ENCODE measurements around the gene CAB39. TPM values are rescaled to one million over a fixed set of nuclear protein-coding genes. Genes with fewer than 3 reads are reported as not detected.

CAB39 gene
- polyA plus RNA-seq, 1 donor from 2014 or later: 118 TPM

DNA sequence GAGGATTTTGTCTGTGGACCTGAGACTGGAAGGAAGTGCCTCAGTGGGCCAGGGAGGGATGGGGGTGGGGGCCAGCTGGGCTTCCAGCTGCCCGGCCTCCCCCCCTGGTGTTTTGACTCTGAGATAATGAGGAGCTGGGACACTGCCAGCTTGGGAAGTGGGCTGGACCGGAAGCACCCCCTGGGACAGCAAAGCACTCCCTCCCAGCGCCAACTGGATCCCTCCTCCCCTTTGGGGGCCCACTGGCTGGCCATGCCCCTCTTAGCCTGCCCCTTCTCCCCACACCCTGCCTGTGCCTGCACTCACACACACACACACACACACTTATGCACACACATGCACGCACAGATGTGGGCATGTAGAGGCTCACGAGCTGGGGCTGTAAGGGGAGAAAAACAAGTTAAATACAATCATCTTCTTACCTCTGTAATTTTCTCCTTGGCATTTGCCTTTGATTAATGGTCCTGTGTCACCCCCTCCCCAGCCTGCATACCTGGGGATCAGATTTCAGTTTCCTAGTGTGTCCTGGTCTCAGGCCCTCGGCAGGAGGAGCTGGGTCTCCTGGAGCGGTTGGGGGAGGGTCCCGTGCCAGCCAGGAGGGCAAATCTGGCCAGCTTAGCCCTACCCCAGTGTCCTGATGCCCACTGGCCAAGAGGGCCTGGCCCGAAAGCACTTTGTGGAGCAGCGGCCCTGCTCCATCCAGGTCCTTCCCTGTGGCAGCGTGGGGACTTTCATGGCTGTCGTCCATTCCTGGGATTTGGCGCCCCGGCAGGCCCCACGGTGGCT is 155.7 kb downstream of the CAB39 start:
- peak overlapping the region; percentile 55 for H3K4me3 ChIP-seq (ENCODE audit: low read length)
- no peaks in the 10 kb centered on the region for H3K27me3 ChIP-seq (ENCODE audit: insufficient read depth, low read depth, low read length)
- peak overlapping the region; percentile 56 for H3K4me2 ChIP-seq (ENCODE audit: low read length)
- H3K9ac ChIP-seq (ENCODE audit: low read length): peak overlapping the region; percentile 60
- no peaks in the 10 kb centered on the region for H3K9me2 ChIP-seq (ENCODE audit: insufficient read depth, low read length)
- no peaks in the 10 kb centered on the region for H3F3A ChIP-seq (ENCODE audit: insufficient read depth, low read length, poor library complexity, severe bottlenecking)
- no peaks in the 10 kb centered on the region for H3K9me3 ChIP-seq (ENCODE audit: low read length)
- no peaks in the 10 kb centered on the region for H4K20me1 ChIP-seq (ENCODE audit: insufficient read depth)
- H3K36me3 ChIP-seq (ENCODE audit: insufficient read depth, low read length): no peaks in the 10 kb centered on the region
- no peak overlapping the region for H2AFZ ChIP-seq (ENCODE audit: low read depth, low read length)
- TF ChIP-seq CTCF (IDR thresholded peaks at IDR 0.05; ENCODE audit: poor library complexity, severe bottlenecking): no peak
- no peak for TF ChIP-seq SMC3 (conservative IDR thresholded peaks at IDR 0.05; ENCODE audit: poor library complexity)
- TF ChIP-seq REST (IDR thresholded peaks at IDR 0.05; ENCODE audit: borderline replicate concordance): no peak
- no peak for TF ChIP-seq MXI1 (conservative IDR thresholded peaks at IDR 0.05; ENCODE audit: poor library complexity, severe bottlenecking)
- no peak for TF ChIP-seq POLR2AphosphoS5 (IDR thresholded peaks at IDR 0.05)
- TF ChIP-seq EP300 (conservative IDR thresholded peaks at IDR 0.05; ENCODE audit: poor library complexity, severe bottlenecking): no peak
- no peak for TF ChIP-seq TAF1 (IDR thresholded peaks at IDR 0.05; ENCODE audit: low read depth)
- TF ChIP-seq EZH2 (IDR thresholded peaks at IDR 0.05; ENCODE audit: borderline replicate concordance, insufficient read depth, low read length, poor library complexity, severe bottlenecking): no peak
- no peak for TF ChIP-seq RAD21 (conservative IDR thresholded peaks at IDR 0.05)
- H3K27ac ChIP-seq (ENCODE audit: low read length): peak overlapping the region; percentile 52
- peaks cover 70% of the 10 kb centered on the region for H3K79me2 ChIP-seq (replicated peaks; ENCODE audit: insufficient read depth, low read length)

GRCh38 chr2:230868947-230869913 is 156.6 kb downstream of the CAB39 start:
- peak overlapping the region; percentile 60 for H3K9ac ChIP-seq (ENCODE audit: low read length)
- no peak for TF ChIP-seq CTCF (IDR thresholded peaks at IDR 0.05; ENCODE audit: poor library complexity, severe bottlenecking)
- no peak for TF ChIP-seq SMC3 (conservative IDR thresholded peaks at IDR 0.05; ENCODE audit: poor library complexity)
- TF ChIP-seq TAF1 (IDR thresholded peaks at IDR 0.05; ENCODE audit: low read depth): no peak
- no peak for TF ChIP-seq RAD21 (conservative IDR thresholded peaks at IDR 0.05)
- no peak for TF ChIP-seq EP300 (conservative IDR thresholded peaks at IDR 0.05; ENCODE audit: poor library complexity, severe bottlenecking)
- no peak for TF ChIP-seq POLR2AphosphoS5 (IDR thresholded peaks at IDR 0.05)
- no peak for TF ChIP-seq REST (IDR thresholded peaks at IDR 0.05; ENCODE audit: borderline replicate concordance)
- no peak for TF ChIP-seq EZH2 (IDR thresholded peaks at IDR 0.05; ENCODE audit: borderline replicate concordance, insufficient read depth, low read length, poor library complexity, severe bottlenecking)
- no peak for TF ChIP-seq MXI1 (conservative IDR thresholded peaks at IDR 0.05; ENCODE audit: poor library complexity, severe bottlenecking)
- H3K9me2 ChIP-seq (ENCODE audit: insufficient read depth, low read length): no peaks in the 10 kb centered on the region
- no peaks in the 10 kb centered on the region for H3K27me3 ChIP-seq (ENCODE audit: insufficient read depth, low read depth, low read length)
- H3F3A ChIP-seq (ENCODE audit: insufficient read depth, low read length, poor library complexity, severe bottlenecking): no peaks in the 10 kb centered on the region
- H3K4me3 ChIP-seq (ENCODE audit: low read length): peak overlapping the region; percentile 55
- no peaks in the 10 kb centered on the region for H3K9me3 ChIP-seq (ENCODE audit: low read length)
- peak overlapping the region; percentile 56 for H3K4me2 ChIP-seq (ENCODE audit: low read length)
- peak overlapping the region; percentile 52 for H3K27ac ChIP-seq (ENCODE audit: low read length)
- peaks cover 70% of the 10 kb centered on the region for H3K79me2 ChIP-seq (replicated peaks; ENCODE audit: insufficient read depth, low read length)
- H2AFZ ChIP-seq (ENCODE audit: low read depth, low read length): no peak overlapping the region
- H3K36me3 ChIP-seq (ENCODE audit: insufficient read depth, low read length): no peaks in the 10 kb centered on the region
- no peaks in the 10 kb centered on the region for H4K20me1 ChIP-seq (ENCODE audit: insufficient read depth)

Data from neural cell (in vitro differentiated cells).